GM23338 (cell line): ENCODE results near the gene ABCC1. TPM values are rescaled to one million over a fixed set of nuclear protein-coding genes. Genes with fewer than 3 reads are reported as not detected.

Experiments
- ATAC-seq: fragments of 200-7000 bp; cut with Tn5 transposase; 3 replicates; pipeline ENCODE4 v1.9.1; 2020
- DNase-seq: peaks from one replicate; pipeline ENCODE4 v3.0.0-alpha.2; 2015; ENCODE audit warnings: low spot score
- H2AFZ ChIP-seq: fragments of 200-600 bp; sonication (generic); 2 replicates; pipeline ENCODE4 v1.8.0; 2016; ENCODE audit warnings: antibody characterized with exemption, mild to moderate bottlenecking, moderate library complexity
- H3F3A ChIP-seq: fragments of 200-600 bp; sonication (generic); replicated peaks from 2 replicates; pipeline ENCODE4 v1.8.0; 2017; ENCODE audit warnings: antibody characterized with exemption, mixed run types, low read depth
- H3K27ac ChIP-seq: fragments of 200-600 bp; sonication (generic); 2 replicates; pipeline ENCODE4 v1.6.1; 2016; ENCODE audit warnings: low read depth
- H3K27me3 ChIP-seq: fragments of 200-600 bp; sonication (generic); 2 replicates; pipeline ENCODE4 v1.8.0; 2016; ENCODE audit warnings: mild to moderate bottlenecking, mixed run types, moderate library complexity; ENCODE audit not compliant: insufficient read depth
- H3K36me3 ChIP-seq: fragments of 200-600 bp; sonication (generic); 2 replicates; pipeline ENCODE4 v1.8.0; 2016; ENCODE audit warnings: mild to moderate bottlenecking; ENCODE audit not compliant: insufficient read depth
- H3K4me1 ChIP-seq: fragments of 200-600 bp; sonication (generic); 2 replicates; pipeline ENCODE4 v1.8.0; 2016; ENCODE audit warnings: mild to moderate bottlenecking, moderate library complexity; ENCODE audit not compliant: insufficient read depth
- H3K4me2 ChIP-seq: fragments of 200-600 bp; sonication (generic); 2 replicates; pipeline ENCODE4 v1.7.1; 2017; ENCODE audit warnings: mixed run types
- H3K4me3 ChIP-seq: fragments of 200-600 bp; sonication (generic); 2 replicates; pipeline ENCODE4 v1.6.1; 2016; ENCODE audit warnings: mixed run types
- H3K79me2 ChIP-seq: fragments of 200-600 bp; sonication (generic); replicated peaks from 2 replicates; pipeline ENCODE4 v1.8.0; 2017; ENCODE audit warnings: mild to moderate bottlenecking; ENCODE audit not compliant: insufficient read depth
- H3K9me2 ChIP-seq: fragments of 200-600 bp; sonication (generic); 2 replicates; pipeline ENCODE4 v1.8.0; 2017; ENCODE audit not compliant: insufficient read depth
- H4K20me1 ChIP-seq: fragments of 200-600 bp; sonication (generic); replicated peaks from 2 replicates; pipeline ENCODE4 v1.8.0; 2017; ENCODE audit warnings: mild to moderate bottlenecking; ENCODE audit not compliant: insufficient read depth
- H3K27ac Mint-ChIP-seq: 2 replicates; pipeline ENCODE4 v1.8.0; 2020; ENCODE audit warnings: inconsistent platforms, mild to moderate bottlenecking, moderate library complexity, mixed read lengths
- H3K27me3 Mint-ChIP-seq: 3 replicates; pipeline ENCODE4 v1.8.0; 2022; ENCODE audit warnings: low read depth, mild to moderate bottlenecking, moderate library complexity, mixed read lengths, inconsistent platforms; ENCODE audit not compliant: insufficient read depth, poor library complexity
- H3K36me3 Mint-ChIP-seq: 3 replicates; pipeline ENCODE4 v1.8.0; 2021; ENCODE audit warnings: low read depth, mild to moderate bottlenecking, inconsistent platforms, moderate library complexity, mixed read lengths
- H3K4me1 Mint-ChIP-seq: 3 replicates; pipeline ENCODE4 v1.8.0; 2020; ENCODE audit warnings: mild to moderate bottlenecking, inconsistent platforms, mixed read lengths
- H3K4me3 Mint-ChIP-seq: 3 replicates; pipeline ENCODE4 v1.8.0; 2021; ENCODE audit warnings: moderate library complexity, mild to moderate bottlenecking, inconsistent platforms, mixed read lengths
- H3K9me3 Mint-ChIP-seq: 3 replicates; pipeline ENCODE4 v1.8.0; 2020; ENCODE audit warnings: moderate library complexity, mild to moderate bottlenecking, inconsistent platforms, mixed read lengths
- CREB1 ChIP-seq: fragments of 250-450 bp; sonication (Bioruptor Pico); IDR thresholded peaks from 2 replicates; pipeline ENCODE4 v1.5.0; 2020; ENCODE audit warnings: low read depth, mild to moderate bottlenecking, moderate library complexity
- EZH2 ChIP-seq: fragments of 200-600 bp; sonication (generic); IDR thresholded peaks from one replicate; pipeline ENCODE4 v1.8.0; 2017; ENCODE audit warnings: antibody characterized with exemption, mild to moderate bottlenecking, low read depth; ENCODE audit not compliant: unreplicated experiment
- EZH2phosphoT487 ChIP-seq: fragments of 200-600 bp; sonication (generic); IDR thresholded peaks from one replicate; pipeline ENCODE4 v1.8.1; 2018; ENCODE audit warnings: antibody characterized with exemption; ENCODE audit not compliant: unreplicated experiment
- JUNB ChIP-seq: IDR thresholded peaks from one replicate; pipeline ENCODE4 v1.6.1; 2016; ENCODE audit warnings: antibody characterized with exemption; ENCODE audit not compliant: unreplicated experiment
- NANOG ChIP-seq: IDR thresholded peaks from 2 replicates; pipeline ENCODE4 v1.6.1; 2016; ENCODE audit warnings: antibody characterized with exemption, borderline replicate concordance
- POLR2AphosphoS5 ChIP-seq: IDR thresholded peaks from 2 replicates; pipeline ENCODE4 v1.6.1; 2016; ENCODE audit warnings: antibody characterized with exemption, low read depth
- STAT1 ChIP-seq: IDR thresholded peaks from one replicate; pipeline ENCODE4 v1.6.1; 2016; ENCODE audit warnings: antibody characterized with exemption; ENCODE audit not compliant: unreplicated experiment
- ZNF114 ChIP-seq: fragments of 250-450 bp; sonication (Bioruptor Pico); IDR thresholded peaks from 2 replicates; pipeline ENCODE4 v1.5.0; 2020; ENCODE audit warnings: mild to moderate bottlenecking, moderate library complexity
- ZNF331 ChIP-seq: fragments of 250-450 bp; sonication (Bioruptor Pico); IDR thresholded peaks from 2 replicates; pipeline ENCODE4 v1.5.0; 2020; ENCODE audit warnings: low read depth, mild to moderate bottlenecking, moderate library complexity
- ZNF462 ChIP-seq: fragments of 250-450 bp; sonication (Bioruptor Pico); IDR thresholded peaks from 2 replicates; pipeline ENCODE4 v1.5.0; 2020; ENCODE audit warnings: mild to moderate bottlenecking, moderate library complexity
- polyA plus RNA-seq: library from polyadenylated mRNA; unstranded; fragments of >200 nt; fragmentation: Nextera tagmentation; extraction: Ambion mirVana; gene quantifications from 2 replicates; pipeline ENCODE4 v1.2.1, GENCODE V29; 2016
- total RNA-seq: library from RNA; depleted of rRNA; stranded (reverse); fragments of >200 nt; shearing (Covaris generic); gene quantifications from 2 replicates; pipeline ENCODE4 v1.2.3, GENCODE V29; 2014
- TF ChIP-seq, protein P1 (sequence below): IDR thresholded peaks from one replicate; pipeline ENCODE4 v1.6.1; 2018; ENCODE audit warnings: antibody characterized with exemption; ENCODE audit not compliant: unreplicated experiment
- TF ChIP-seq, protein P2 (sequence below), 2 experiments: fragments of 200-600 bp in 1 of 2; sonication (generic) in 1 of 2; conservative IDR thresholded peaks; 2 replicates each; pipeline versions ENCODE4 v1.5.1 to v1.6.1; 2016 to 2017; ENCODE audit warnings: antibody characterized with exemption in 2 of 2, low read depth in 2 of 2, mild to moderate bottlenecking in 2 of 2, moderate library complexity in 1 of 2

ABCC1 gene
- total and polyA plus RNA-seq, 2 experiments from 2014 or later = 11.0 to 46.6 TPM

DNA sequence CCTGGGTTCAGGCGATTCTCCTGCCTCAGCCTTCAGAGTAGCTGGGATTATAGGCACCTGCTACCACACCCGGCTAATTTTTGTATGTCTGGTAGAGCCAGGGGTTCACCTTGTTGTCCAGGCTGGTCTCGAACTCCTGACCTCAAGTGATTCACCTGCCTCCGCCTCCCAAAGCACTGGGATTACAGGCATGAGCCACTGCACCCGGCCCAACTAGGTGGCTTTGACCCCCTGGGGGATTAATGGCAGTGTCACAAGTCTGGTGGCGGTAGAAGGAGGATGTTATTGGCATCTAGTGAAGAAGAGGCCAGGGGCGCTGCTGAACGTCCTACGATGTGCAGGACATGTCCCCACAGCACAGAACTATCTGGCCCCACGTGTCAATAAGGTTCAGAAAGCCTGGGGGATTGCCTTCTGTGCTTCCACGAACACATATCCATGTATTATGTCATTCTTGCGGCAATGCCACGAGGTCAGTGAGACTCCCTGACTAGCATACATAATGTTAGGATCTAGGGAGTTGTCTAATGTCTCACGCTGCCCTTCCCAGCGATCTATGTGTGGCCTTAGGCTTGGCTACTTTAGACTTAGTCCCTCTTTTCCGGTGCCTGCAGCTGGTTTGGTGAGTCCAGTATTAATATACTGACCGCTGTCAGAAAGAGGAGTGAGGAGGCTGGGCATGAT, 198.0 kb downstream of the ABCC1 start:
- H3K4me1 ChIP-seq = peaks cover 6% of the 10 kb centered on the region; the same call in 1 of the 2 replicates
- Mint-ChIP-seq H3K27me3 (peaks cover 24% of the 10 kb centered on the region), H3K4me1 (peaks cover 9% of the 10 kb centered on the region), H3K4me3 (no peak overlapping the region), H3K27ac (no peak overlapping the region), H3K9me3 (no peaks in the 10 kb centered on the region), H3K36me3 (peaks cover 13% of the 10 kb centered on the region)
- H4K20me1 ChIP-seq = 0 out of 2 replicates have a peak, but pooled peaks cover 3% of the 10 kb centered on the region
- H3K4me2 ChIP-seq = no peak overlapping the region
- H2AFZ ChIP-seq = no peak overlapping the region
- H3K9me2 ChIP-seq = no peaks in the 10 kb centered on the region
- ATAC-seq (no peak), DNase-seq (no peak)
- TF ChIP-seq POLR2AphosphoS5 (no peak), STAT1 (no peak), ZNF331 (no peak), ZNF462 (CRISPR knock-in tag) (no peak), NANOG (no peak), ZNF114 (CRISPR knock-in tag) (no peak), CREB1 (no peak), JUNB (no peak), EZH2 (no peak), EZH2phosphoT487 (no peak)
- TF ChIP-seq, protein P1, sequence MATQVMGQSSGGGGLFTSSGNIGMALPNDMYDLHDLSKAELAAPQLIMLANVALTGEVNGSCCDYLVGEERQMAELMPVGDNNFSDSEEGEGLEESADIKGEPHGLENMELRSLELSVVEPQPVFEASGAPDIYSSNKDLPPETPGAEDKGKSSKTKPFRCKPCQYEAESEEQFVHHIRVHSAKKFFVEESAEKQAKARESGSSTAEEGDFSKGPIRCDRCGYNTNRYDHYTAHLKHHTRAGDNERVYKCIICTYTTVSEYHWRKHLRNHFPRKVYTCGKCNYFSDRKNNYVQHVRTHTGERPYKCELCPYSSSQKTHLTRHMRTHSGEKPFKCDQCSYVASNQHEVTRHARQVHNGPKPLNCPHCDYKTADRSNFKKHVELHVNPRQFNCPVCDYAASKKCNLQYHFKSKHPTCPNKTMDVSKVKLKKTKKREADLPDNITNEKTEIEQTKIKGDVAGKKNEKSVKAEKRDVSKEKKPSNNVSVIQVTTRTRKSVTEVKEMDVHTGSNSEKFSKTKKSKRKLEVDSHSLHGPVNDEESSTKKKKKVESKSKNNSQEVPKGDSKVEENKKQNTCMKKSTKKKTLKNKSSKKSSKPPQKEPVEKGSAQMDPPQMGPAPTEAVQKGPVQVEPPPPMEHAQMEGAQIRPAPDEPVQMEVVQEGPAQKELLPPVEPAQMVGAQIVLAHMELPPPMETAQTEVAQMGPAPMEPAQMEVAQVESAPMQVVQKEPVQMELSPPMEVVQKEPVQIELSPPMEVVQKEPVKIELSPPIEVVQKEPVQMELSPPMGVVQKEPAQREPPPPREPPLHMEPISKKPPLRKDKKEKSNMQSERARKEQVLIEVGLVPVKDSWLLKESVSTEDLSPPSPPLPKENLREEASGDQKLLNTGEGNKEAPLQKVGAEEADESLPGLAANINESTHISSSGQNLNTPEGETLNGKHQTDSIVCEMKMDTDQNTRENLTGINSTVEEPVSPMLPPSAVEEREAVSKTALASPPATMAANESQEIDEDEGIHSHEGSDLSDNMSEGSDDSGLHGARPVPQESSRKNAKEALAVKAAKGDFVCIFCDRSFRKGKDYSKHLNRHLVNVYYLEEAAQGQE = no peak
- TF ChIP-seq, protein P2, sequence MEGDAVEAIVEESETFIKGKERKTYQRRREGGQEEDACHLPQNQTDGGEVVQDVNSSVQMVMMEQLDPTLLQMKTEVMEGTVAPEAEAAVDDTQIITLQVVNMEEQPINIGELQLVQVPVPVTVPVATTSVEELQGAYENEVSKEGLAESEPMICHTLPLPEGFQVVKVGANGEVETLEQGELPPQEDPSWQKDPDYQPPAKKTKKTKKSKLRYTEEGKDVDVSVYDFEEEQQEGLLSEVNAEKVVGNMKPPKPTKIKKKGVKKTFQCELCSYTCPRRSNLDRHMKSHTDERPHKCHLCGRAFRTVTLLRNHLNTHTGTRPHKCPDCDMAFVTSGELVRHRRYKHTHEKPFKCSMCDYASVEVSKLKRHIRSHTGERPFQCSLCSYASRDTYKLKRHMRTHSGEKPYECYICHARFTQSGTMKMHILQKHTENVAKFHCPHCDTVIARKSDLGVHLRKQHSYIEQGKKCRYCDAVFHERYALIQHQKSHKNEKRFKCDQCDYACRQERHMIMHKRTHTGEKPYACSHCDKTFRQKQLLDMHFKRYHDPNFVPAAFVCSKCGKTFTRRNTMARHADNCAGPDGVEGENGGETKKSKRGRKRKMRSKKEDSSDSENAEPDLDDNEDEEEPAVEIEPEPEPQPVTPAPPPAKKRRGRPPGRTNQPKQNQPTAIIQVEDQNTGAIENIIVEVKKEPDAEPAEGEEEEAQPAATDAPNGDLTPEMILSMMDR (conservative IDR thresholded peaks at IDR 0.05; ENCODE audit: low read depth in 2 of 2) = no peak
- H3K36me3 ChIP-seq = peaks cover 2% of the 10 kb centered on the region; the same call in 1 of the 2 replicates
- no peaks in the 10 kb centered on the region for H3K79me2 ChIP-seq
- H3K27me3 ChIP-seq = no peaks in the 10 kb centered on the region
- 0 out of 2 replicates have a peak overlapping the region, but pooled peaks have one; percentile 39 for H3K27ac ChIP-seq
- 0 out of 2 replicates have a peak, but pooled peaks cover 1% of the 10 kb centered on the region for H3F3A ChIP-seq
- no peak overlapping the region for H3K4me3 ChIP-seq
